Glutamatergic neuron (in vitro differentiated cells): ENCODE measurements around the gene SMCO4. TPM values are rescaled to one million over a fixed set of nuclear protein-coding genes. Genes with fewer than 3 reads are reported as not detected.

Source experiments
- DNase-seq: peaks from one replicate; pipeline ENCODE4 v3.0.0; 2022
- H3K27ac Mint-ChIP-seq: one replicate; pipeline ENCODE4 v1.8.0; 2020; ENCODE audit warnings: mild to moderate bottlenecking, mixed read lengths, inconsistent platforms; ENCODE audit not compliant: unreplicated experiment
- H3K27me3 Mint-ChIP-seq: one replicate; pipeline ENCODE4 v1.8.0; 2020; ENCODE audit warnings: mild to moderate bottlenecking, moderate library complexity, mixed read lengths, inconsistent platforms; ENCODE audit not compliant: unreplicated experiment
- H3K36me3 Mint-ChIP-seq: one replicate; pipeline ENCODE4 v1.8.0; 2020; ENCODE audit warnings: mild to moderate bottlenecking, mixed read lengths, inconsistent platforms; ENCODE audit not compliant: unreplicated experiment
- H3K4me1 Mint-ChIP-seq: one replicate; pipeline ENCODE4 v1.8.0; 2020; ENCODE audit warnings: mild to moderate bottlenecking, low read depth, mixed read lengths, inconsistent platforms; ENCODE audit not compliant: unreplicated experiment
- H3K4me3 Mint-ChIP-seq: one replicate; pipeline ENCODE4 v1.8.0; 2020; ENCODE audit warnings: mild to moderate bottlenecking, mixed read lengths, inconsistent platforms; ENCODE audit not compliant: unreplicated experiment
- H3K9me3 Mint-ChIP-seq: one replicate; pipeline ENCODE4 v1.8.0; 2020; ENCODE audit warnings: mild to moderate bottlenecking, moderate library complexity, mixed read lengths, inconsistent platforms; ENCODE audit not compliant: unreplicated experiment
- CTCF ChIP-seq: fragments of 200-600 bp; sonication (generic); IDR thresholded peaks from one replicate; pipeline ENCODE4 v1.5.0; 2021; ENCODE audit not compliant: partially characterized antibody, unreplicated experiment
- total RNA-seq: library from RNA; stranded (reverse); fragmentation: NEBNext Ultra II Directional; extraction: Animal tissue kit (Norgen Biotek cat#: 25700); gene quantifications from one replicate; pipeline ENCODE4 v1.2.1, GENCODE V29; 2021; ENCODE audit not compliant: unreplicated experiment

SMCO4 gene
- total RNA-seq, 1 donor from 2014 or later, result 3.0 TPM

DNA sequence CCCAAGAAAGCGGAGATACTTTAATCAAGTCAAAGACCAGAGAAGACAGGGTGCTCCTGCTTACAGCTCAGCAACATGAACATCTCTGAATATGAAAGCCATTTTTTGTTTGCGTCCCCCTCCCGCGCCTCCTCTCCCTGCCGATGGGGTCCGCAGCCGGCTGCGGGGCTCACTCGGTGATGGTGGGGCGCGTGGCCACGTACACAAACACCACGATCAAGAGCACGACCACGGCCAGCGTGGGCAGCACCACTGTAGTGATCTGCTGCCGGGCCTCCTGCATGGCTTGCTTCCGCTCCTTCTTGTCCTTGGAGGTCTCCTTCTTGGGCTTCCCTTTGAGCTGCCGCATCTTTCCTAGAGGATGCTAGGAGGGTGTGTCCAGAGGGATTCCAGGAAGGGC is 64.3 kb downstream of the SMCO4 start:
- Mint-ChIP-seq H3K9me3 (peaks cover 4% of the 10 kb centered on the region), H3K4me1 (peaks cover 13% of the 10 kb centered on the region), H3K4me3 (no peak overlapping the region), H3K27me3 (peaks cover 1% of the 10 kb centered on the region), H3K27ac (no peak overlapping the region), H3K36me3 (no peaks in the 10 kb centered on the region)
- TF ChIP-seq CTCF, result no peak
- DNase-seq, result no peak

GRCh38 chr11:93477684-93478234 is 65.4 kb downstream of the SMCO4 start:
- Mint-ChIP-seq H3K27me3 (peaks cover 3% of the 10 kb centered on the region), H3K36me3 (no peaks in the 10 kb centered on the region), H3K4me3 (peak overlapping the region; percentile 9), H3K4me1 (peaks cover 17% of the 10 kb centered on the region), H3K27ac (no peak overlapping the region), H3K9me3 (peaks cover 6% of the 10 kb centered on the region)
- TF ChIP-seq CTCF, result no peak
- DNase-seq, result no peak

GRCh38 chr11:93476796-93477195 is 66.4 kb downstream of the SMCO4 start:
- no peak overlapping the region for H3K4me3 Mint-ChIP-seq
- H3K27me3 Mint-ChIP-seq, result peaks cover 5% of the 10 kb centered on the region
- TF ChIP-seq CTCF, result no peak
- H3K27ac Mint-ChIP-seq, result no peak overlapping the region
- no peaks in the 10 kb centered on the region for H3K36me3 Mint-ChIP-seq
- peaks cover 6% of the 10 kb centered on the region for H3K9me3 Mint-ChIP-seq
- H3K4me1 Mint-ChIP-seq, result peaks cover 17% of the 10 kb centered on the region
- no peak for DNase-seq

GRCh38 chr11:93474123-93474522 is 69.1 kb downstream of the SMCO4 start:
- Mint-ChIP-seq H3K36me3 (no peaks in the 10 kb centered on the region), H3K4me3 (no peak overlapping the region), H3K9me3 (peaks cover 7% of the 10 kb centered on the region), H3K4me1 (peaks cover 17% of the 10 kb centered on the region), H3K27ac (no peak overlapping the region), H3K27me3 (peaks cover 5% of the 10 kb centered on the region)
- DNase-seq, result no peak
- TF ChIP-seq CTCF, result no peak

GRCh38 chr11:93468290-93468689 is 74.9 kb downstream of the SMCO4 start:
- H3K36me3 Mint-ChIP-seq, result no peaks in the 10 kb centered on the region
- H3K27ac Mint-ChIP-seq, result no peak overlapping the region
- peaks cover 3% of the 10 kb centered on the region for H3K9me3 Mint-ChIP-seq
- H3K27me3 Mint-ChIP-seq, result peaks cover 2% of the 10 kb centered on the region
- DNase-seq, result no peak
- peaks cover 3% of the 10 kb centered on the region for H3K4me1 Mint-ChIP-seq
- no peak for TF ChIP-seq CTCF
- no peak overlapping the region for H3K4me3 Mint-ChIP-seq
